ENCODE results near the gene CCNQ.
A peak's percentile ranks its signal among the peaks of the same experiment; 100 is the strongest.
"Not testable (repeated sequence)": the region's sequence is repeated elsewhere in the genome, so short reads cannot be mapped to it uniquely, and the experiment has no call there.

Gene CCNQ

DNA sequence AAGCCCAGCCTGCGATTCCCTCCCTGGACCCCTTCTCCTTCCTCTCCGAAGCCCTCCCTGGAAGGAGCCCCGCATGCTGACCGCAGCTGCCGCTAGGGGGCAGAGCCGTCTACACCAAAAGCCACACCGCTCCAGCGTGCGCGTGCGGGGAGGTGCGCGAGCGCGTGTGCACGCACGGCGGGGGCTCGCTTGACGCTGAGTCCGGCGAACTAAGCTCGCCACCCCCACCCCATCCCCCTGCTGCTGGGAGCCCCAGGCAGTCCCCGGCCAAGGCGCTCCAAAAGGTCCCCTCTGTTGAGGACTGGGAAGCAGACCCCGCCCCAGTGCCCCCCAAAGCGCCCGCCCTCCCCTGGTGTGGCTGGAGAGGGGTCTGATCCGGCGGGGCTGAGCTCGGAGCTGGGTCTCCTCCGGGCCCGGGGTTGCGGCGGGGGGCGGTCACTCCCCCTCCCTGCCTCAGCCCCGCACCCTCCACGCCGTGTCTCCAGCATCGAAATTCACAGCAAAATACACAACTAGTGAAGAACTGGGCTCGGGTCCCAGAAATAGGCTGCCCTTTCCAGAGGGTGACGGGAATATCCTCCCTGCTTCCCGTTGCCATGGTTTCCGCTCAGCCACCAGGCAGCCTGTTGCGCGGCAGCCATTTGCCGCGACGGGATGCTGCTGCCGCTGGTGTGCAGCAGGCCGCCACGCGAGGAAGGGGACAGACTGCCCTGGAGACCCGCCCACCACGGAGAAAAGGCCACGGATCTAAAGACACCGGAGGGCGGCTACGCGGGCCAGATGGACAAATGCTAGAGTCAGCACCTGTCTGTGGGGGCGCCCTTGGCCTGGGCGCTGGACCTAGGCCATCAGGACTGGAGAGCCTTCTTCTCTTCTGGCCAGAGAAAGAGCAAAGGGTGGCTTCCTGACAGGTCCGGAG is 11.2 kb upstream of the CCNQ start:
- no peak overlapping the region for H3K9ac ChIP-seq (ENCODE audit: low read depth, low read length)
- no peaks in the 10 kb centered on the region for H3K36me3 ChIP-seq (ENCODE audit: control insufficient read depth, insufficient read depth, low read length)
- no peaks in the 10 kb centered on the region for H3K9me3 ChIP-seq (ENCODE audit: control insufficient read depth, insufficient read depth, low read length)
- peak overlapping the region; percentile 26 for H3K4me3 ChIP-seq (ENCODE audit: low read depth, low read length)
- H3K4me1 ChIP-seq (ENCODE audit: control insufficient read depth, insufficient read depth, low read length), result no peaks in the 10 kb centered on the region
- H3K27me3 ChIP-seq (ENCODE audit: control insufficient read depth, insufficient read depth, low read length), result peaks cover 17% of the 10 kb centered on the region

DNA sequence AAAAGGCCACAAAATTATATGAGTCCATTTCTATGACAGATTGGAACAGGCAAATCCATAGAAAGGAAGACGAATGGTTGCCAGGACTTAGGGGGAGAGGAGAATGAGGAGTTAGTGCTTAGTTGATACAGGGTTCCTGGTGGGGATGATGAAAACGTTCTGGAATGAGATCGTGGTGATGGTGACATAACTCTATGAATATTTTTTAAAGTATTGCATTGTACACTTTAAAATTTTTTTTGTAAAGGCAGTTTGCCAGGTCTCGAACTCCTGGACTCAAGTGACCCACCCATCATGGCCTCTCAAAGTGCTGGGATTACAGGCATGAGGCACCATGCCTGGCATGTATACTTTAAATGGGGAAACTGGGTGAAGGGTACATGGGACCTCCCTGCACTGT is 9.9 kb upstream of the CCNQ start:
- H3K9ac ChIP-seq (ENCODE audit: low read depth, low read length), result no peak overlapping the region
- H3K27me3 ChIP-seq (ENCODE audit: control insufficient read depth, insufficient read depth, low read length), result peaks cover 17% of the 10 kb centered on the region
- H3K4me1 ChIP-seq (ENCODE audit: control insufficient read depth, insufficient read depth, low read length), result no peaks in the 10 kb centered on the region
- no peak overlapping the region for H3K4me3 ChIP-seq (ENCODE audit: low read depth, low read length)
- no peaks in the 10 kb centered on the region for H3K36me3 ChIP-seq (ENCODE audit: control insufficient read depth, insufficient read depth, low read length)
- no peaks in the 10 kb centered on the region for H3K9me3 ChIP-seq (ENCODE audit: control insufficient read depth, insufficient read depth, low read length)

DNA sequence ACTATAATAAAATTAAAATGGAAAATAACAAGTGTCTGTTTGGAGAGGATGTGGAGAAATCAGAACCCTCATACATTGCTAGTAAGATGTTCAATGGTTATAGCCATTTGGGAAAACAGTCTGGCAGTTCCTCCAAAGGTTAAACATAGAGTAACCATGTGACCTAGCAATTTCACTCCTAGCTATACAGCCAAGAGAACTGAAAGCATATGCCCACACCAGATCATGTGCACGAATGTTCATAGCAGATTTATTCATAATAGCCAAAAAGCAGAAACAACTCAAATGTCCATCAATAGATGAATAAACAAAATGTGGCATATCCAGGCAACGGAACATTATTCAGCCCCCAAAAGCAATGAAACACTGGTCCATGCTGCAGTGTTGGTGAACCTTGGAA is 9.4 kb upstream of the CCNQ start:
- Histone ChIP-seq H3K4me1 (ENCODE audit: control insufficient read depth, insufficient read depth, low read length) (no peaks in the 10 kb centered on the region), H3K4me3 (ENCODE audit: low read depth, low read length) (no peak overlapping the region), H3K9ac (ENCODE audit: low read depth, low read length) (no peak overlapping the region), H3K9me3 (ENCODE audit: control insufficient read depth, insufficient read depth, low read length) (no peaks in the 10 kb centered on the region), H3K27me3 (ENCODE audit: control insufficient read depth, insufficient read depth, low read length) (peaks cover 15% of the 10 kb centered on the region), H3K36me3 (ENCODE audit: control insufficient read depth, insufficient read depth, low read length) (no peaks in the 10 kb centered on the region)

DNA sequence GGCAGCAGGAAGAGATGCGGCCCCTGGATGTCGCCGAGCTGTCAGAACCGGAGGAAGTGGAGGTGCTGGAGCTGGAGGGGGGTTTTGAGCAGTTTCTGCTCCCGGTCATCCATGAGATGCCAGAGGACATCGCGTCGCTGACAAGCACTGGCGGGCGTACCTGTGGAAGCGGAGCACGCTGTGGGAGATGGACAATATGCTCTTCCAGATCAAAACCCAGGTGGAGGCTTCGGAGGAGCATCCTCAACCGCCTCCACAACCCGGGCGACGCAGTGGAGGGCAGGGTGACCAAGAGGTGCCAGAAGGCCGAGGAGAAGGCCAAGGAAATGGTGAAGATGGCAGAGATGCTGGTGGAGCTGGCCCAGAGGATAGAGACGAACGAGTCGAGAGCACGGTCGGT is 7.6 kb upstream of the CCNQ start:
- Histone ChIP-seq H3K9me3 (ENCODE audit: control insufficient read depth, insufficient read depth, low read length) (no peaks in the 10 kb centered on the region), H3K9ac (ENCODE audit: low read depth, low read length) (no peak overlapping the region), H3K4me3 (ENCODE audit: low read depth, low read length) (no peak overlapping the region), H3K27me3 (ENCODE audit: control insufficient read depth, insufficient read depth, low read length) (peaks cover 14% of the 10 kb centered on the region), H3K4me1 (ENCODE audit: control insufficient read depth, insufficient read depth, low read length) (no peaks in the 10 kb centered on the region), H3K36me3 (ENCODE audit: control insufficient read depth, insufficient read depth, low read length) (no peaks in the 10 kb centered on the region)

DNA sequence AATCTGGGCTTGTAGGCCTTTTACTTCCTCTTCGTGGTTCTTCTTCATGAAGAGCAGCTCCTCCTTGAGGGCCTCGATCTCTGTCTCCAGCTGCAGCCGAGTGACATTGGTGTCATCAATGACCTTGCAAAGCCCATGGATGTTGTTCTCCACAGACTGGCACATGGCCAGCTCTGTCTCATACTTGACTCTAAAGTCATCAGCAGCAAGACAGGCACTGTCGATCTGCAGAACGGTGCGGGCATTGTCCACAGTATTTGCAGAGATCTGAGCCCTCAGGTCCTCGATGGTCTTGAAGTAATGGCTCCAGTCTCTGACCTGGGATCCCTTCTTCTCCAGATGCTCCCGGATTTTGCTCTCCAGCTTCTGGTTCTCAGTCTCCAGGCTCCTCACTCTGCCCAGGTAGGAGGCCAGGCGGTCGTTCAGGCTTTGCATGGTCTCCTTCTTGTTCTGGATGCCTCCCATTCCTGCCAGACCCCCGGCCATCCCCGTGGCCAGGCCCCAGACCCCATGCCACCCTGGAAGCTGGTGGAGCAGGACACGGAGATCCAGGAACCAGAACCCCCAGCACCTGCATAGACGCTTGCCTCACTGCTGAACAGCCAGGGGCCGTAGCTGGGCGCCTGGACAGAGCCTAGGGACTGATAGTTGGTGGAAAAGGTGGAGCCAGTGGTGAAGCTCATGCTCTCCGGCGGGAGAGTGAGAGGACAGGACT is 5.9 kb upstream of the CCNQ start:
- H3K9ac ChIP-seq (ENCODE audit: low read depth, low read length); H3K36me3 ChIP-seq (ENCODE audit: control insufficient read depth, insufficient read depth, low read length); H3K4me1 ChIP-seq (ENCODE audit: control insufficient read depth, insufficient read depth, low read length); H3K9me3 ChIP-seq (ENCODE audit: control insufficient read depth, insufficient read depth, low read length); H3K4me3 ChIP-seq (ENCODE audit: low read depth, low read length): not testable (repeated sequence)
- peaks cover 19% of the 10 kb centered on the region for H3K27me3 ChIP-seq (ENCODE audit: control insufficient read depth, insufficient read depth, low read length)

DNA sequence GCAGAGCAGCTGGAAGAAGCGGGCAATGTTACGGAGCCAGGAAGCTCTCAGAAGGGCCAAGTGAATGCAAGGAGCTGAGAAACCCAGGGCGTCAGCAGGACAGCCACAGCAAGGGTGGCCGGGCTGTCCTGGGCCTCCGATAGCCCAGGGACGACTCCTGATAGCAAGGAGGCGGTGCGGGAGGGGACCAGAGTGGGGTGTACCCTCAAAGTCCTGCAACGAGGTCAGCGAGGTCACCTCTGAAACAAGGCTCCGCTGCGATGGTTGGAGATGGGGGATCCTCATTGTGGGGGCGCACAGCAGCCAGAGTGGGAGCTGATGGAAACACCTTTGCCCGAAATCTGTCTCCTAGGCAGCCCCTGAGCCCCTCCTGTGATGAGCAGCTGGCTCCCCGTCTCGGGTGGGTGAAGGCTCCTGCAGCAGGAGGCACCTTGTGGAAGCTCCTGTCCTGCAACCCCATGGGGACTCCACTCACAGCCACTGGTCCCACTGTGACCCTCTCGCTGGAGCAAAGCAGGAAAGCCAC is 4.3 kb upstream of the CCNQ start:
- Histone ChIP-seq H3K9ac (ENCODE audit: low read depth, low read length) (no peak overlapping the region), H3K4me1 (ENCODE audit: control insufficient read depth, insufficient read depth, low read length) (no peaks in the 10 kb centered on the region), H3K9me3 (ENCODE audit: control insufficient read depth, insufficient read depth, low read length) (no peaks in the 10 kb centered on the region), H3K36me3 (ENCODE audit: control insufficient read depth, insufficient read depth, low read length) (no peaks in the 10 kb centered on the region), H3K4me3 (ENCODE audit: low read depth, low read length) (no peak overlapping the region), H3K27me3 (ENCODE audit: control insufficient read depth, insufficient read depth, low read length) (peaks cover 10% of the 10 kb centered on the region)

DNA sequence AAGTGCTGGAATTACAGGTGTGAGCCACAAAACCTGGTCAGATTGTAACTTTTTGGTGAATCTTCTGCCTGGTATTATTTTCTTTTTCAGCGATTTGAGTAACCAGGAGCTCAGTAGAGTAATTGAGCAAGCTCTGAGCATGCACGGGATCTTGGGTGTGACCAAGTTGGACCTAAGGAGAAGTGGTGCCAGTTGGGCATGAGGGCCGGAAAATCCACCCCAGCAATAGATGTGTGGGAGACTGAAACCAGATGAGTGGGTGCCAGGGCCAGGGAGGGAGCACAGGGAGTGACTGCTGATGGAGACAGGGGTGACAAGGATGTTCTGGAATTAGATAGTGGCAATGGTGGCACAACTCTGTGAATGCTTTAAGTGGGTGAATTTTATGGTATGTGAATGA is 3.7 kb upstream of the CCNQ start:
- H3K9me3 ChIP-seq (ENCODE audit: control insufficient read depth, insufficient read depth, low read length), result no peaks in the 10 kb centered on the region
- H3K4me1 ChIP-seq (ENCODE audit: control insufficient read depth, insufficient read depth, low read length), result no peaks in the 10 kb centered on the region
- no peak overlapping the region for H3K9ac ChIP-seq (ENCODE audit: low read depth, low read length)
- no peaks in the 10 kb centered on the region for H3K36me3 ChIP-seq (ENCODE audit: control insufficient read depth, insufficient read depth, low read length)
- H3K4me3 ChIP-seq (ENCODE audit: low read depth, low read length), result no peak overlapping the region
- H3K27me3 ChIP-seq (ENCODE audit: control insufficient read depth, insufficient read depth, low read length), result peaks cover 10% of the 10 kb centered on the region

DNA sequence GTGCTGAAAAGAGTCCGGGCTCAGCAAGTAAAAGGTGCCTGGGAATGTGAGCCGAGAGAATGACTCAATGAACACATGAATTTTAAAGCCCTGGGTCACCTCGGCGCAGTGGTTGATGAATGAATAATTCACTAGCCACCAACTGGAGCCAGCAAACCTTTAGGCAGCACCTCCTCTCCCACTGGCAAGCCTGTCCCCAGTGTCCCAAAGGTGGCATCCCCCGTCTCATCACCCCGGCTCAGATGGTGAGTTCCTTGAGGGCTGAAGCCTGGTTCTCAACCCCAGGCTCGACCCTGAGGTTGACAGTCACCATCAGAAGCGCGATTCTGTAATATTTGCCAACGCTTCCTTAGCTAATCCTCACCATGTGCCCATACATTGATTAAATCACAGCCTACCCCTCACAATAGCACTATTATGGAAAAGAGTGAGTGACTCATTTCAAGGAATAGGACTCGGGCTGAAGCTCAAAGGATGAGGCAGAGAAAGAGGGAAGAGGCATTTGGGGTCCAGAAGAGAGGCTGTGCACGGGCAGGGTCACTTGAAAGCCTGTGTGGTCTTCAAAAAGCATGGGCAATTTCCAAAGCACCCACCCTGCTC is 2.7 kb upstream of the CCNQ start:
- Histone ChIP-seq H3K36me3 (ENCODE audit: control insufficient read depth, insufficient read depth, low read length) (peaks cover 3% of the 10 kb centered on the region), H3K4me1 (ENCODE audit: control insufficient read depth, insufficient read depth, low read length) (no peaks in the 10 kb centered on the region), H3K27me3 (ENCODE audit: control insufficient read depth, insufficient read depth, low read length) (peaks cover 5% of the 10 kb centered on the region), H3K9me3 (ENCODE audit: control insufficient read depth, insufficient read depth, low read length) (no peaks in the 10 kb centered on the region), H3K4me3 (ENCODE audit: low read depth, low read length) (no peak overlapping the region), H3K9ac (ENCODE audit: low read depth, low read length) (no peak overlapping the region)

DNA sequence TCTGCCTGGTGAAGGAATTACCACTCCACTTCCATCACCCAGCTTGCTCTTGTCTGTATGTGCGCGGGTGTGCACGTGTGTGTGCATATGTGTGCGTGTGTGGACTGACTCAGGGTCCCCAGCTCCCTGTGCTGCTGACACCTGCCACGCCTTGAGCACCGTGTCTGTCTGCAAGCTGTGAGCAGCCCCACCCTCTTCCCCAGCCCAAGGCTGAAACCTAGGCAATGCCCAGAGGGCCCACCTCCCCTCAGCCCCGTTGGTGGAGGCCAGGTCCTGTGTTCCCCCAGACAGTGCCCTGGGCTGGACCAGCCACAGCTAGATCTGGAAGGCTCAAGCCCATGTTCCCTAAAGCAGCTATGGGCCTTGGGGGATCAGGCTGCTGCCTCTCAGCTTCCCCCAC is 2.0 kb upstream of the CCNQ start:
- H3K9me3 ChIP-seq (ENCODE audit: control insufficient read depth, insufficient read depth, low read length), result no peaks in the 10 kb centered on the region
- H3K36me3 ChIP-seq (ENCODE audit: control insufficient read depth, insufficient read depth, low read length), result peaks cover 3% of the 10 kb centered on the region
- peaks cover 5% of the 10 kb centered on the region for H3K27me3 ChIP-seq (ENCODE audit: control insufficient read depth, insufficient read depth, low read length)
- no peaks in the 10 kb centered on the region for H3K4me1 ChIP-seq (ENCODE audit: control insufficient read depth, insufficient read depth, low read length)
- H3K4me3 ChIP-seq (ENCODE audit: low read depth, low read length), result no peak overlapping the region
- no peak overlapping the region for H3K9ac ChIP-seq (ENCODE audit: low read depth, low read length)

DNA sequence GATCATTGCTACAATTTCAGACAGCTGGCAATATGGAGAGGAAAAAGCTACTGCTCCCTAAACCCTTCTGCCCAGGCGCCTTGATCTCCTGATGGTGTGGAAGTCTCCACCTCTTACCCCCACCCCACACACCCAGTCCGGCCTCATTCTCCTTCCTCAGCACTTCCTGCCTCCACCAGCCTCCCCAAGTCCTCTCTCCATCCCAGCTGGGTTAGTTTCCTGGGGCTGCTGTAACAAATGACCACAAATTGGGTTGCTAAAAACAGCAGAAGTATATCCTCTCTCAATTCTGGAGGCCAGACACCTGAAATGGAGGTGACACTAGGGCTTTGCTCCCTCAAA is 1.1 kb upstream of the CCNQ start:
- peak overlapping the region; percentile 73 for H3K4me3 ChIP-seq (ENCODE audit: low read depth, low read length)

DNA sequence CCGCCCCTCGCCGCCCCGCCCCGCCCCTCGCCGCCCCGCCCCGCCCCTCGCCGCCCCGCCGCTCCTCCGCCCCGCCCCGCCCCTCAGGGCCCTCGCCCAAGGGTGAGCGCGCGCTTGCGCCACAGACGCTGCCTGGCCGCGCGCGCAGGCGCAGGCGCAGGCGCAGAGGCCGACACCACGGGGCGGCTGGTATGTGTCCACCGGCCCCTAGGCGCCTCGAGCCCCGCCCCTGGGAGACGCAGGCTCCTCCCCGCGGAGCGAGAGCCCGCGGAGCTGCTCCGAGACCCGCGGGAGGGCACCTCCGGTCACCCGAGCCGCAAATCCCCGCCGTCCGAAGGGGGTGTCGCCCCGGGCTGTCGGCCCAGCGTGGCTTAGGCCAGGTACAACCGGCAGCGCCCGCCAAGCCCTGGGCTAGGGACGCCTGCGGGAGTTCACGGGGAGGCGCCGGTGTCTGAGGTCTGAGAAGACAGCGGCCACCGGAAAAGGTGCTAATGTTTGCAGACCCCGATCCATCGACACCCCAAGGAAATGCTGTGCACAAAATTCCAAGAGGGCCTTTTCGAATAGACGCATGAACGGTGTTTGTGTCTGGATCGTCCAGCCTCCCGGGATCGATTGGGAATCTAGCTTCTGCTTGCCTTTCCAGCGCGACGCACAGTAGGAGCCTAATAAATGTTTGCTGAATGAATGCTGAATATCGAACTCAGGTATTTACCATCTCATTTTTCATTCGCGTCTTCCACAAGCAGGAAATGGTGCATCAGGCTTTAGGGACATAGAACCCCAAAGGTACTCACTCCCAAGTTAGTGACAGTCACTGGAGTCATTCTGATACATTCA is 473 bp upstream of the CCNQ start:
- H3K27me3 ChIP-seq (ENCODE audit: control insufficient read depth, insufficient read depth, low read length), result peaks cover 5% of the 10 kb centered on the region
- H3K4me3 ChIP-seq (ENCODE audit: low read depth, low read length), result peak overlapping the region; percentile 73
- H3K9ac ChIP-seq (ENCODE audit: low read depth, low read length), result no peak overlapping the region
- H3K9me3 ChIP-seq (ENCODE audit: control insufficient read depth, insufficient read depth, low read length), result no peaks in the 10 kb centered on the region
- H3K36me3 ChIP-seq (ENCODE audit: control insufficient read depth, insufficient read depth, low read length), result peaks cover 3% of the 10 kb centered on the region
- H3K4me1 ChIP-seq (ENCODE audit: control insufficient read depth, insufficient read depth, low read length), result no peaks in the 10 kb centered on the region

More for the DNA sequence above, 1.1 kb upstream of the CCNQ start:
- Histone ChIP-seq H3K36me3 (ENCODE audit: control insufficient read depth, insufficient read depth, low read length) (peaks cover 3% of the 10 kb centered on the region), H3K27me3 (ENCODE audit: control insufficient read depth, insufficient read depth, low read length) (peaks cover 5% of the 10 kb centered on the region), H3K9ac (ENCODE audit: low read depth, low read length) (no peak overlapping the region), H3K9me3 (ENCODE audit: control insufficient read depth, insufficient read depth, low read length) (no peaks in the 10 kb centered on the region), H3K4me1 (ENCODE audit: control insufficient read depth, insufficient read depth, low read length) (no peaks in the 10 kb centered on the region)
